CD14-positive monocyte (primary cell): Measurements from ENCODE around the gene RPS21. TPM values are rescaled to one million over a fixed set of nuclear protein-coding genes. Genes with fewer than 3 reads are reported as not detected.

Experiments used
- DNase-seq, 3 donors: peaks; one replicate each; pipeline ENCODE4 v3.0.0-alpha.2; 2011 to 2022
- H2AFZ ChIP-seq: 2 replicates; pipeline ENCODE4 v1.6.0; 2012; ENCODE audit warnings: mild to moderate bottlenecking, low read depth, low read length, inconsistent platforms; ENCODE audit not compliant: insufficient read depth, poor library complexity, severe bottlenecking
- H3K27ac ChIP-seq, 2 donors: 1 replicate in 1 of 2; 2 replicates in 1 of 2; pipeline ENCODE4 v1.5.1; 2012 to 2013; ENCODE audit warnings: low read length in 2 of 2, control low read depth in 1 of 2, inconsistent platforms in 1 of 2, low read depth in 1 of 2, mild to moderate bottlenecking in 1 of 2
- H3K27me3 ChIP-seq, 2 donors: one replicate each; pipeline versions ENCODE4 v1.6.0 to v1.6.1; 2011 to 2013; ENCODE audit warnings: low read length in 2 of 2; ENCODE audit not compliant: control insufficient read depth in 2 of 2, insufficient read depth in 2 of 2
- H3K36me3 ChIP-seq, 2 donors: replicated peaks in 1 of 2; 1 replicate in 1 of 2; 2 replicates in 1 of 2; pipeline versions ENCODE4 v1.5.1 to v1.6.1; 2012 to 2013; ENCODE audit warnings: low read length in 2 of 2, control low read depth in 1 of 2, inconsistent platforms in 1 of 2, mild to moderate bottlenecking in 1 of 2; ENCODE audit not compliant: insufficient read depth in 2 of 2, control insufficient read depth in 1 of 2
- H3K4me1 ChIP-seq, 2 donors: 1 replicate in 1 of 2; 2 replicates in 1 of 2; pipeline versions ENCODE4 v1.5.1 to v1.6.1; 2012 to 2013; ENCODE audit warnings: low read length in 2 of 2, control low read depth in 1 of 2, inconsistent platforms in 1 of 2, mild to moderate bottlenecking in 1 of 2, moderate library complexity in 1 of 2; ENCODE audit not compliant: insufficient read depth in 2 of 2, control insufficient read depth in 1 of 2
- H3K4me2 ChIP-seq: replicated peaks from 2 replicates; pipeline ENCODE3; 2012; ENCODE audit warnings: low read length, moderate library complexity, mild to moderate bottlenecking; ENCODE audit not compliant: poor library complexity, severe bottlenecking; ENCODE audit errors: extremely low read depth
- H3K4me3 ChIP-seq, 3 experiments: fragments of 200-600 bp in 1 of 3; sonication (generic) in 1 of 3; replicated peaks in 1 of 3; 1 replicate in 2 of 3; 2 replicates in 1 of 3; pipeline ENCODE4 v1.5.1; 2011 to 2013; ENCODE audit warnings: low read length in 3 of 3, mild to moderate bottlenecking in 3 of 3, control low read depth in 2 of 3, low read depth in 2 of 3, inconsistent platforms in 1 of 3, moderate library complexity in 1 of 3
- H3K79me2 ChIP-seq: 2 replicates; pipeline ENCODE4 v1.6.0; 2012; ENCODE audit warnings: mild to moderate bottlenecking, control low read depth, inconsistent platforms, low read length, moderate library complexity; ENCODE audit not compliant: insufficient read depth
- H3K9ac ChIP-seq: 2 replicates; pipeline ENCODE4 v1.6.0; 2017; ENCODE audit warnings: low read length, mild to moderate bottlenecking; ENCODE audit not compliant: insufficient read depth, poor library complexity, severe bottlenecking
- H3K9me3 ChIP-seq, 2 donors: replicated peaks in 1 of 2; 1 replicate in 1 of 2; 2 replicates in 1 of 2; pipeline versions ENCODE4 v1.5.1 to v1.6.1; 2012 to 2013; ENCODE audit warnings: low read length in 2 of 2, control low read depth in 1 of 2; ENCODE audit not compliant: control insufficient read depth in 1 of 2, insufficient read depth in 1 of 2
- H4K20me1 ChIP-seq: 2 replicates; pipeline ENCODE4 v1.6.0; 2012; ENCODE audit warnings: mild to moderate bottlenecking, low read length, control low read depth, moderate library complexity; ENCODE audit not compliant: insufficient read depth
- H3K27ac Mint-ChIP-seq, 7 donors: one replicate each; pipeline ENCODE4 v1.8.0; 2020; ENCODE audit warnings: mild to moderate bottlenecking in 7 of 7, mixed read lengths in 7 of 7, moderate library complexity in 6 of 7, inconsistent platforms in 2 of 7
- H3K27me3 Mint-ChIP-seq, 3 donors: one replicate each; pipeline ENCODE4 v1.8.0; 2021 to 2022; ENCODE audit warnings: low read depth in 3 of 3, mild to moderate bottlenecking in 3 of 3, mixed read lengths in 3 of 3, moderate library complexity in 3 of 3, inconsistent platforms in 1 of 3
- H3K36me3 Mint-ChIP-seq, 2 donors: one replicate each; pipeline ENCODE4 v1.8.0; 2020; ENCODE audit warnings: mixed read lengths in 2 of 2, inconsistent platforms in 1 of 2, mild to moderate bottlenecking in 1 of 2
- H3K4me1 Mint-ChIP-seq: one replicate; pipeline ENCODE4 v1.8.0; 2020; ENCODE audit warnings: mild to moderate bottlenecking, mixed read lengths
- H3K4me3 Mint-ChIP-seq, 2 donors: one replicate each; pipeline ENCODE4 v1.8.0; 2020; ENCODE audit warnings: mild to moderate bottlenecking in 2 of 2, mixed read lengths in 2 of 2, moderate library complexity in 1 of 2
- H3K9me3 Mint-ChIP-seq, 7 donors: one replicate each; pipeline ENCODE4 v1.8.0; 2020 to 2022; ENCODE audit warnings: mixed read lengths in 7 of 7, mild to moderate bottlenecking in 6 of 7, moderate library complexity in 6 of 7, inconsistent platforms in 2 of 7
- CTCF ChIP-seq: fragments of 200-600 bp; IDR thresholded peaks from one replicate; pipeline ENCODE4 v1.8.0; 2022; ENCODE audit warnings: antibody characterized with exemption, mild to moderate bottlenecking
- WGBS: methylation state at CpG from one replicate; pipeline ENCODE4 v1.1.5; 2013; ENCODE audit warnings: missing lambda C conversion rate; ENCODE audit not compliant: insufficient coverage; 5-methylcytosine and 5-hydroxymethylcytosine counted together
- intact Hi-C, 2 donors: fragments of 100-400 bp; cut with micrococcal nuclease; formaldehyde crosslinking; loops; one replicate each; pipeline versions ENCODE4 v1.15.0 to v1.15.1; 2023
- polyA plus RNA-seq, 3 donors: library from polyadenylated mRNA; depleted of rRNA in 1 of 3; unstranded in 2 of 3; stranded (reverse) in 1 of 3; fragments of 300-500 nt in 2 of 3; fragments of >200 nt in 1 of 3; fragmentation: Illumina TruSeq in 2 of 3; gene quantifications; 1 replicate in 2 of 3; 2 replicates in 1 of 3; pipeline ENCODE4 v1.2.3, GENCODE V29; 2012 to 2021

The RPS21 gene
- polyA plus RNA-seq, 3 donors: 799 to 6,263 (median 968) TPM

- Histone ChIP-seq H4K20me1 (no peaks in the 10 kb centered on the region), H3K9ac (no peak overlapping the region), H3K4me2 (no peak overlapping the region), H3K4me1 (no peaks in the 10 kb centered on the region), H3K79me2 (no peaks in the 10 kb centered on the region), H3K4me3 (no peak overlapping the region), H3K27me3 (peaks cover 0 to 11% of the 10 kb centered on the region in 2 donors), H3K27ac (no peak overlapping the region), H2AFZ (no peak overlapping the region), H3K9me3 (no peaks in the 10 kb centered on the region), H3K36me3 (no peaks in the 10 kb centered on the region)
- no peak for TF ChIP-seq CTCF
- no peak for DNase-seq
- 26% methylated on average over 25 of the region's 25 CpGs for WGBS
- Mint-ChIP-seq H3K27me3 (peaks cover 0 to 26% (median 14%) of the 10 kb centered on the region in 3 donors), H3K4me1 (no peaks in the 10 kb centered on the region), H3K9me3 (no peaks in the 10 kb centered on the region), H3K4me3 (no peak overlapping the region), H3K27ac (no peak overlapping the region), H3K36me3 (no peaks in the 10 kb centered on the region)
- intact Hi-C loops: no loop called here
Observed at GRCh38 chr20:62357187-62357667, 29.7 kb upstream of the RPS21 start.

- H3K27me3 Mint-ChIP-seq: peaks cover 3 to 26% (median 14%) of the 10 kb centered on the region in 3 donors
- H3K79me2 ChIP-seq: no peaks in the 10 kb centered on the region
- H3K4me3 ChIP-seq: no peak overlapping the region
- H3K36me3 Mint-ChIP-seq: no peaks in the 10 kb centered on the region
- H3K27ac ChIP-seq: no peak overlapping the region
- peaks cover 0 to 11% of the 10 kb centered on the region in 2 donors for H3K27me3 ChIP-seq
- H3K4me1 Mint-ChIP-seq: no peaks in the 10 kb centered on the region
- H3K9me3 Mint-ChIP-seq: no peaks in the 10 kb centered on the region
- H2AFZ ChIP-seq: no peak overlapping the region
- no peak overlapping the region for H3K4me2 ChIP-seq
- H3K4me3 Mint-ChIP-seq: no peak overlapping the region
- intact Hi-C loops: no loop called here
- H3K4me1 ChIP-seq: no peaks in the 10 kb centered on the region
- no peak for TF ChIP-seq CTCF
- no peaks in the 10 kb centered on the region for H3K9me3 ChIP-seq
- no peaks in the 10 kb centered on the region for H3K36me3 ChIP-seq
- H3K9ac ChIP-seq: no peak overlapping the region
- H3K27ac Mint-ChIP-seq: no peak overlapping the region
- WGBS: 56% methylated on average over 5 of the region's 7 CpGs
- no peak for DNase-seq
- H4K20me1 ChIP-seq: no peaks in the 10 kb centered on the region
Observed at GRCh38 chr20:62357681-62358080, 29.2 kb upstream of the RPS21 start.
